Body of pancreas (tissue), 4 donors: ENCODE results near the gene TJAP1.

Experiments used
- CTCF ChIP-seq, 7 experiments: fragments of 450-650 bp in 4 of 7; fragments of 200-600 bp in 3 of 7; sonication (generic) in 3 of 7; IDR thresholded peaks; one replicate each; pipeline ENCODE4 v1.5.1; 2016 to 2019; ENCODE audit warnings: antibody characterized with exemption in 7 of 7
- POLR2A ChIP-seq, 3 donors: fragments of 450-650 bp; IDR thresholded peaks; one replicate each; pipeline ENCODE4 v1.6.1; 2016; ENCODE audit warnings: antibody characterized with exemption in 3 of 3, mild to moderate bottlenecking in 2 of 3

DNA sequence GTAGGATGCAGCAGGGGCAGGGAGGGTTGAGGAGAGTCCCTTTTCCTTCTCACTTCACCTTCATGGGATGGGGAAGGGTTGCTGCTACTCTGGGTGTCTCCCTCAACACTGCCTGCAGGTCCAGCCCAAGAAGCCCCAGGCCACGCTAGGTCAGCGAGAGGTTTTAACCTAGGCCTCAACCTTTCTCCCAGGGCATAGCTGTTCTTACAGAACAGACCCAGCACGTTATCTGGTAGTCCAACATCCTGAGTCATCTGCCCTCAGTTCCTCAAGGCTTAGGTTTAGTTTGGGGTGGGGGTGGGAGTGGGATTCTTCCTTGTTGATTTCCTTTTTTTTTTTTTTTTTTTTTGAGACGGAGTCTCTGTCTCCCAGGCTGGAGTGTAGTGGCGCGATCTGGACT is 17.0 kb downstream of the TJAP1 start:
- TF ChIP-seq CTCF (IDR thresholded peaks at IDR 0.05) (no peak), POLR2A (IDR thresholded peaks at IDR 0.05) (no peak)
